ENCODE results near the gene NFIX. TPM values are rescaled to one million over a fixed set of nuclear protein-coding genes. Genes with fewer than 3 reads are reported as not detected.

The NFIX gene
- total and polyA plus RNA-seq, 9 of the 15 experiments (the other 6 are each of a cell fraction or from before 2014, with no cell fraction given): 0.28 to 26.8 (median 5.4) TPM

- in situ Hi-C loops (cut with MboI): no loop called here
- Histone ChIP-seq H2AFZ (ENCODE audit: low read depth, low read length) (no peak overlapping the region), H3K9me1 (ENCODE audit: control insufficient read depth, insufficient read depth, low read length) (peaks cover 10% of the 10 kb centered on the region), H3K4me1 (replicated peaks in 1 of 2; ENCODE audit: control insufficient read depth in 2 of 2, insufficient read depth in 2 of 2, low read length in 2 of 2) (peaks cover 11 to 30% of the 10 kb centered on the region in 2 experiments; a peak in 4 of 5 replicates), H4K20me1 (replicated peaks; ENCODE audit: control insufficient read depth, insufficient read depth, low read length) (peaks cover 7% of the 10 kb centered on the region), H3K9ac (ENCODE audit: insufficient read depth in 1 of 2, low read depth in 2 of 2, low read length in 2 of 2) (peak overlapping the region; percentile 91 to 96), H3K4me3 (peak overlapping the region; percentile 66), H3K9me3 (replicated peaks; ENCODE audit: control insufficient read depth, insufficient read depth, low read depth, low read length) (no peaks in the 10 kb centered on the region), H3K36me3 (ENCODE audit: control insufficient read depth, insufficient read depth, low read length) (peaks cover 78% of the 10 kb centered on the region), H3K4me2 (ENCODE audit: insufficient read depth, low read length) (peak overlapping the region; percentile 95), H3K27me3 (ENCODE audit: control insufficient read depth in 2 of 2, insufficient read depth in 2 of 2, low read length in 2 of 2) (no peaks in the 10 kb centered on the region), H3K79me2 (ENCODE audit: control insufficient read depth, insufficient read depth, low read length) (peaks cover 54% of the 10 kb centered on the region), H3K27ac (ENCODE audit: extremely low read depth, low read depth, low read length) (peak overlapping the region; percentile 88)
- WGBS (ENCODE audit: insufficient coverage, low coverage, missing lambda C conversion rate): 0% methylated on average over 32 of the region's 40 CpGs
- POLR2A ChIA-PET: interaction anchor here (0.6 to 1.5 kb wide), 13 partner anchors 8 to 424 kb away, joined by 3 to 11 read pairs (median 4); partner anchors contain the start of genes CALR, FARSA, GADD45GIP1 and KLF1
- peak; percentile 78 to 91 (median 86) for DNase-seq (ENCODE audit: extremely low read depth in 1 of 4, low spot score in 3 of 4)
- CTCF ChIA-PET (ENCODE audit: low intra/inter-chr PET ratio): no interaction called here
- peak; percentile 90 for FAIRE-seq
- BruUV-seq (replicated peaks): no TSS peak
- peak; percentile 89 for ATAC-seq
- intact Hi-C loops (cut with micrococcal nuclease): no loop called here
- TF ChIP-seq KDM1A (IDR thresholded peaks at IDR 0.05): no peak
- no peak; the same call in 1 of the 2 replicates for TF ChIP-seq ZNF395 (CRISPR knock-in tag; IDR thresholded peaks at IDR 0.05)
- no peak for TF ChIP-seq ARID3A (IDR thresholded peaks at IDR 0.05; ENCODE audit: borderline replicate concordance, low read depth, low read length)
- 0 out of 2 replicates have a peak, but pooled peaks have one; percentile 48 for TF ChIP-seq OTX1 (CRISPR knock-in tag; IDR thresholded peaks at IDR 0.05)
- no peak for TF ChIP-seq ZNF449 (CRISPR knock-in tag; IDR thresholded peaks at IDR 0.05)
- no peak for TF ChIP-seq ZNF518B (CRISPR knock-in tag; IDR thresholded peaks at IDR 0.05)
- no peak for TF ChIP-seq GTF2B (IDR thresholded peaks at IDR 0.05; ENCODE audit: extremely low read depth, insufficient read length)
- no peak for TF ChIP-seq RBM39 (optimal IDR thresholded peaks at IDR 0.05; ENCODE audit: low read depth, low read length)
- TF ChIP-seq RHOXF2B (CRISPR knock-in tag; conservative IDR thresholded peaks at IDR 0.05): no peak
- no peak for TF ChIP-seq HMBOX1 (IDR thresholded peaks at IDR 0.05)
- TF ChIP-seq CBX5 (IDR thresholded peaks at IDR 0.05; ENCODE audit: borderline replicate concordance, low read depth): no peak
Observed at GRCh38 chr19:12946092-12946721, 49.1 kb upstream of the NFIX start.
